H9 (cell line): ENCODE results near the gene ZDHHC9. TPM values are rescaled to one million over a fixed set of nuclear protein-coding genes. Genes with fewer than 3 reads are reported as not detected.

ENCODE experiments used
- DNase-seq: peaks from one replicate; pipeline ENCODE4 v3.0.0-alpha.2; 2017
- H2AFZ ChIP-seq: one replicate; pipeline ENCODE4 v1.6.1; 2013; ENCODE audit warnings: mild to moderate bottlenecking, low read length, control low read depth, moderate library complexity
- H2AK5ac ChIP-seq: 2 replicates; pipeline ENCODE4 v1.6.1; 2013; ENCODE audit warnings: low read length, control low read depth, mixed read lengths; ENCODE audit not compliant: insufficient read length
- H2BK120ac ChIP-seq: one replicate; pipeline ENCODE4 v1.6.1; 2013; ENCODE audit warnings: low read depth, mild to moderate bottlenecking, low read length, control low read depth, inconsistent platforms; ENCODE audit not compliant: poor library complexity, severe bottlenecking
- H2BK12ac ChIP-seq: 2 replicates; pipeline ENCODE4 v1.6.1; 2013; ENCODE audit warnings: low read length, control low read depth, mixed read lengths, low read depth; ENCODE audit not compliant: insufficient read length
- H2BK15ac ChIP-seq: 2 replicates; pipeline ENCODE4 v1.6.1; 2013; ENCODE audit warnings: low read depth, low read length, control low read depth
- H2BK20ac ChIP-seq: one replicate; pipeline ENCODE4 v1.6.1; 2013; ENCODE audit warnings: low read depth, mild to moderate bottlenecking, low read length, control low read depth, inconsistent platforms; ENCODE audit not compliant: poor library complexity, severe bottlenecking
- H2BK5ac ChIP-seq: 2 replicates; pipeline ENCODE4 v1.6.1; 2013; ENCODE audit warnings: low read length, control low read depth, mixed read lengths; ENCODE audit not compliant: insufficient read length
- H3K14ac ChIP-seq: 2 replicates; pipeline ENCODE4 v1.6.1; 2013; ENCODE audit warnings: low read length, control low read depth; ENCODE audit not compliant: insufficient read depth
- H3K18ac ChIP-seq: 2 replicates; pipeline ENCODE4 v1.6.1; 2013; ENCODE audit warnings: low read depth, mild to moderate bottlenecking, mixed read lengths, low read length, control low read depth; ENCODE audit not compliant: insufficient read length
- H3K23ac ChIP-seq: 2 replicates; pipeline ENCODE4 v1.6.1; 2013; ENCODE audit warnings: low read length, control low read depth, mixed read lengths, low read depth; ENCODE audit not compliant: insufficient read length
- H3K23me2 ChIP-seq: 2 replicates; pipeline ENCODE4 v1.6.1; 2013; ENCODE audit warnings: low read depth, mild to moderate bottlenecking, mixed read lengths, low read length, control low read depth; ENCODE audit not compliant: insufficient read length, poor library complexity, severe bottlenecking
- H3K27ac ChIP-seq: 2 replicates; pipeline ENCODE4 v1.5.1; 2013; ENCODE audit warnings: low read length, control low read depth, mixed read lengths, low read depth; ENCODE audit not compliant: insufficient read length
- H3K27me3 ChIP-seq: 2 replicates; pipeline ENCODE4 v1.6.1; 2013; ENCODE audit warnings: low read length, control low read depth, inconsistent platforms; ENCODE audit not compliant: insufficient read depth
- H3K4ac ChIP-seq: 2 replicates; pipeline ENCODE4 v1.6.1; 2013; ENCODE audit warnings: low read depth, mild to moderate bottlenecking, control low read depth, inconsistent platforms, low read length, moderate library complexity
- H3K4me1 ChIP-seq: 2 replicates; pipeline ENCODE4 v1.6.1; 2013; ENCODE audit warnings: low read length, control low read depth, inconsistent platforms; ENCODE audit not compliant: insufficient read depth
- H3K4me2 ChIP-seq: 2 replicates; pipeline ENCODE4 v1.6.1; 2013; ENCODE audit warnings: low read length, control low read depth, mixed read lengths; ENCODE audit not compliant: insufficient read length, insufficient read depth
- H3K56ac ChIP-seq: 2 replicates; pipeline ENCODE4 v1.6.1; 2013; ENCODE audit warnings: low read depth, mild to moderate bottlenecking, mixed read lengths, low read length, control low read depth; ENCODE audit not compliant: insufficient read length
- H3K79me1 ChIP-seq: 2 replicates; pipeline ENCODE4 v1.6.1; 2013; ENCODE audit warnings: low read depth, mild to moderate bottlenecking, moderate library complexity, low read length, control low read depth, inconsistent platforms; ENCODE audit not compliant: insufficient read depth, poor library complexity, severe bottlenecking
- H3K79me2 ChIP-seq: 2 replicates; pipeline ENCODE4 v1.6.1; 2013; ENCODE audit warnings: low read length, control low read depth, inconsistent platforms; ENCODE audit not compliant: insufficient read depth
- H3K9ac ChIP-seq: 2 replicates; pipeline ENCODE4 v1.6.1; 2013; ENCODE audit warnings: low read length, control low read depth, mixed read lengths; ENCODE audit not compliant: insufficient read length; ENCODE audit errors: extremely low read depth
- H3K9me3 ChIP-seq: one replicate; pipeline ENCODE4 v1.6.1; 2013; ENCODE audit warnings: low read depth, low read length, inconsistent platforms; ENCODE audit not compliant: control insufficient read depth
- H3T11ph ChIP-seq: one replicate; pipeline ENCODE4 v1.6.1; 2013; ENCODE audit warnings: mild to moderate bottlenecking, low read length, control low read depth, inconsistent platforms
- H4K20me1 ChIP-seq: one replicate; pipeline ENCODE4 v1.6.1; 2013; ENCODE audit not compliant: control insufficient read depth, insufficient read length, insufficient read depth
- H4K5ac ChIP-seq: 2 replicates; pipeline ENCODE4 v1.6.1; 2013; ENCODE audit warnings: low read depth, mild to moderate bottlenecking, mixed read lengths, low read length, control low read depth; ENCODE audit not compliant: insufficient read length
- H4K8ac ChIP-seq: replicated peaks from 2 replicates; pipeline ENCODE4 v1.6.1; 2013; ENCODE audit warnings: low read length, control low read depth, mixed read lengths, low read depth; ENCODE audit not compliant: insufficient read length
- H4K91ac ChIP-seq: 2 replicates; pipeline ENCODE4 v1.6.1; 2013; ENCODE audit warnings: low read depth, mild to moderate bottlenecking, moderate library complexity, mixed read lengths, low read length, control low read depth; ENCODE audit not compliant: insufficient read length
- H3K27ac Mint-ChIP-seq, 3 experiments: 2 replicates in 2 of 3; 3 replicates in 1 of 3; pipeline ENCODE4 v1.8.0; 2020 to 2021; ENCODE audit warnings: mixed read lengths in 3 of 3, mild to moderate bottlenecking in 1 of 3, moderate library complexity in 1 of 3
- H3K27me3 Mint-ChIP-seq: 2 replicates; pipeline ENCODE4 v1.8.0; 2021; ENCODE audit warnings: low read depth, mild to moderate bottlenecking, moderate library complexity, mixed read lengths
- H3K36me3 Mint-ChIP-seq, 3 experiments: 2 replicates in 2 of 3; 3 replicates in 1 of 3; pipeline ENCODE4 v1.8.0; 2020 to 2021; ENCODE audit warnings: low read depth in 3 of 3, mixed read lengths in 3 of 3; ENCODE audit not compliant: insufficient read depth in 1 of 3
- H3K4me1 Mint-ChIP-seq, 2 experiments: 2 replicates each; pipeline ENCODE4 v1.8.0; 2020; ENCODE audit warnings: mixed read lengths in 2 of 2
- H3K4me3 Mint-ChIP-seq, 2 experiments: 2 replicates in 1 of 2; 3 replicates in 1 of 2; pipeline ENCODE4 v1.8.0; 2020 to 2021; ENCODE audit warnings: mild to moderate bottlenecking in 2 of 2, mixed read lengths in 2 of 2, moderate library complexity in 1 of 2
- H3K9me3 Mint-ChIP-seq, 2 experiments: 2 replicates in 1 of 2; 3 replicates in 1 of 2; pipeline ENCODE4 v1.8.0; 2020; ENCODE audit warnings: mild to moderate bottlenecking in 2 of 2, mixed read lengths in 2 of 2, moderate library complexity in 1 of 2
- WGBS: extraction: QIAGEN DNeasy Blood & Tissue Kit; methylation state at CpG from one replicate; pipeline ENCODE4 v1.1.7; 2013; ENCODE audit warnings: missing lambda C conversion rate, low lambda C conversion rate, mixed read lengths; ENCODE audit not compliant: insufficient read length; ENCODE audit errors: extremely low coverage; 5-methylcytosine and 5-hydroxymethylcytosine counted together
- total RNA-seq: library from RNA; stranded (reverse); gene quantifications from 2 replicates; pipeline ENCODE4 v1.2.1, GENCODE V29; 2021
- TF ChIP-seq, protein P1 (sequence below): fragments of 200-600 bp; sonication (generic); conservative IDR thresholded peaks from 3 replicates; pipeline ENCODE4 v1.8.0; 2021; ENCODE audit warnings: antibody characterized with exemption, mild to moderate bottlenecking

Gene ZDHHC9
- total RNA-seq, 1 experiment from 2014 or later: 21.0 TPM

DNA sequence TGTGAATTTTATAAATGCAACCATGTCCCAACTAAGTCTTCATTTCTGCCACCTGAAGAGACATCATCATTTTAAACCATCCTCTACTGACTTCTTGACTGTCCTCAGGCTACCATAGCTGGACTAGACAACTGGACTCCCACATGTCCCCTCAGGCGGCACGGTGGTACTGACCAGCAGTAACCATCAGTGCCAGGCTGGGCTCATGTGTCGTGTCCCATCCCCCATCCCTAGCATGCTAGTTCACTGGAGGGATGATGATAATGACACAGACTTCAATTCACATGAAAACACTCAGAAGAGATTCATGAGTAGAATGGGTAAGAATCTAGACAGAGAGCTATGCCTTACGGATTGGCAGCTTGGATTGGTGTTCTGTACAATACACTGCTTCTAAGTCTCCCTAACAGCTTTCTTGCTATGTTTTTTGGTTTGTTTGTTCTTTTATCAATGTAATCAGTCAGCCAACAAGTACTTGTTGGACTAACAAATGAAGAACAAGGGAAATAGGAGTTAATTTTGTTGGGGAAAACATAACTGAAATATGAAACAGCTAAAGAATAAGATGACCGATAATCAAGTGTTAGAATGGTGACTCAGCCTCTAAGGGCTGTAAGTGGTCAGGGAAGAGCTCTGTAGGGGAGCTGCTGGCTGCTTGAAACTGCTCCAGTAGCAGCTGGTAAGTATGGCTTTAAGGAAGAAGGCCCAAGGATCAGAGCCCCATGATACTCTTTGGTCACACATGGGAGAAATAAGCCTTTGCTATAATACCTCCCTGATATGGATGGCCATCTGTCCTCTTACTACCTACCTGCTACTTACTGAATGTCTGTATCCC is 10.3 kb downstream of the ZDHHC9 start:
- no peak overlapping the region for H3K18ac ChIP-seq
- no peak overlapping the region for H3K23ac ChIP-seq
- H2BK5ac ChIP-seq: no peak overlapping the region
- H3K9ac ChIP-seq: no peak overlapping the region
- H3T11ph ChIP-seq: no peak overlapping the region
- no peak overlapping the region for H2AK5ac ChIP-seq
- no peaks in the 10 kb centered on the region for H4K20me1 ChIP-seq
- no peak overlapping the region for H3K27ac ChIP-seq
- no peaks in the 10 kb centered on the region for H3K27me3 ChIP-seq
- H2BK20ac ChIP-seq: no peak overlapping the region
- no peaks in the 10 kb centered on the region for H3K23me2 ChIP-seq
- H4K8ac ChIP-seq: no peak overlapping the region
- H4K91ac ChIP-seq: no peak overlapping the region
- no CpG with 5 or more reads among the region's 5 CpGs for WGBS
- H3K27me3 Mint-ChIP-seq: no peaks in the 10 kb centered on the region
- no peak overlapping the region for H3K4me2 ChIP-seq
- no peaks in the 10 kb centered on the region for H3K4me1 ChIP-seq
- no peak overlapping the region for H3K14ac ChIP-seq
- no peak overlapping the region for H3K4me3 Mint-ChIP-seq
- DNase-seq: no peak
- H3K79me1 ChIP-seq: no peaks in the 10 kb centered on the region
- no peak overlapping the region for H2BK120ac ChIP-seq
- peaks cover 9 to 26% (median 15%) of the 10 kb centered on the region in 3 experiments; a peak in 5 of 7 replicates for H3K36me3 Mint-ChIP-seq
- no peak overlapping the region for H3K4ac ChIP-seq
- H3K4me1 Mint-ChIP-seq: no peaks in the 10 kb centered on the region
- TF ChIP-seq, protein P1, sequence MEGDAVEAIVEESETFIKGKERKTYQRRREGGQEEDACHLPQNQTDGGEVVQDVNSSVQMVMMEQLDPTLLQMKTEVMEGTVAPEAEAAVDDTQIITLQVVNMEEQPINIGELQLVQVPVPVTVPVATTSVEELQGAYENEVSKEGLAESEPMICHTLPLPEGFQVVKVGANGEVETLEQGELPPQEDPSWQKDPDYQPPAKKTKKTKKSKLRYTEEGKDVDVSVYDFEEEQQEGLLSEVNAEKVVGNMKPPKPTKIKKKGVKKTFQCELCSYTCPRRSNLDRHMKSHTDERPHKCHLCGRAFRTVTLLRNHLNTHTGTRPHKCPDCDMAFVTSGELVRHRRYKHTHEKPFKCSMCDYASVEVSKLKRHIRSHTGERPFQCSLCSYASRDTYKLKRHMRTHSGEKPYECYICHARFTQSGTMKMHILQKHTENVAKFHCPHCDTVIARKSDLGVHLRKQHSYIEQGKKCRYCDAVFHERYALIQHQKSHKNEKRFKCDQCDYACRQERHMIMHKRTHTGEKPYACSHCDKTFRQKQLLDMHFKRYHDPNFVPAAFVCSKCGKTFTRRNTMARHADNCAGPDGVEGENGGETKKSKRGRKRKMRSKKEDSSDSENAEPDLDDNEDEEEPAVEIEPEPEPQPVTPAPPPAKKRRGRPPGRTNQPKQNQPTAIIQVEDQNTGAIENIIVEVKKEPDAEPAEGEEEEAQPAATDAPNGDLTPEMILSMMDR: no peak
- no peak overlapping the region for H2BK15ac ChIP-seq
- no peak overlapping the region for H4K5ac ChIP-seq
- H3K56ac ChIP-seq: no peak overlapping the region
- no peak overlapping the region for H2AFZ ChIP-seq
- H3K27ac Mint-ChIP-seq: no peak overlapping the region
- H2BK12ac ChIP-seq: no peak overlapping the region
- peaks cover 0 to 50% of the 10 kb centered on the region in 2 experiments; a peak in 2 of 5 replicates for H3K9me3 Mint-ChIP-seq
- 0 out of 2 replicates have a peak, but pooled peaks cover 3% of the 10 kb centered on the region for H3K79me2 ChIP-seq
- peaks cover 12% of the 10 kb centered on the region for H3K9me3 ChIP-seq
